Endothelial cell (in vitro differentiated cells): ENCODE results near the gene PARM1. TPM values are rescaled to one million over a fixed set of nuclear protein-coding genes. Genes with fewer than 3 reads are reported as not detected.

Source experiments
- DNase-seq: peaks from one replicate; pipeline ENCODE4 v3.0.0; 2021; ENCODE audit warnings: low spot score
- H3K27ac Mint-ChIP-seq: one replicate; pipeline ENCODE4 v1.8.0; 2021; ENCODE audit warnings: mixed read lengths, inconsistent platforms; ENCODE audit not compliant: unreplicated experiment
- H3K27me3 Mint-ChIP-seq: one replicate; pipeline ENCODE4 v1.8.0; 2021; ENCODE audit warnings: mild to moderate bottlenecking, moderate library complexity, mixed read lengths, inconsistent platforms; ENCODE audit not compliant: unreplicated experiment
- H3K36me3 Mint-ChIP-seq: one replicate; pipeline ENCODE4 v1.8.0; 2021; ENCODE audit warnings: mild to moderate bottlenecking, low read depth, mixed read lengths, inconsistent platforms; ENCODE audit not compliant: unreplicated experiment
- H3K4me1 Mint-ChIP-seq: one replicate; pipeline ENCODE4 v1.8.0; 2021; ENCODE audit warnings: mild to moderate bottlenecking, mixed read lengths, inconsistent platforms; ENCODE audit not compliant: unreplicated experiment
- H3K4me3 Mint-ChIP-seq: one replicate; pipeline ENCODE4 v1.8.0; 2021; ENCODE audit warnings: mild to moderate bottlenecking, mixed read lengths, inconsistent platforms; ENCODE audit not compliant: unreplicated experiment
- H3K9me3 Mint-ChIP-seq: one replicate; pipeline ENCODE4 v1.8.0; 2021; ENCODE audit warnings: mixed read lengths, inconsistent platforms; ENCODE audit not compliant: unreplicated experiment
- long read RNA-seq: library from polyadenylated mRNA; unstranded; transcript quantifications from one replicate; pipeline ENCODE4 v2.0.0, GENCODE V29; 2020; ENCODE audit not compliant: unreplicated experiment
- total RNA-seq: library from RNA; stranded (reverse); fragmentation: NEBNext Ultra II Directional; extraction: Animal tissue kit (Norgen Biotek cat#: 25700); gene quantifications from one replicate; pipeline ENCODE4 v1.2.1, GENCODE V29; 2021; ENCODE audit not compliant: unreplicated experiment
- TF ChIP-seq, protein P1 (sequence below): fragments of 200-600 bp; sonication (generic); IDR thresholded peaks from one replicate; pipeline ENCODE4 v1.5.0; 2021; ENCODE audit warnings: antibody characterized with exemption; ENCODE audit not compliant: unreplicated experiment

The PARM1 gene
- total RNA-seq: 0.18 TPM
- long read RNA-seq: 0 reads

DNA sequence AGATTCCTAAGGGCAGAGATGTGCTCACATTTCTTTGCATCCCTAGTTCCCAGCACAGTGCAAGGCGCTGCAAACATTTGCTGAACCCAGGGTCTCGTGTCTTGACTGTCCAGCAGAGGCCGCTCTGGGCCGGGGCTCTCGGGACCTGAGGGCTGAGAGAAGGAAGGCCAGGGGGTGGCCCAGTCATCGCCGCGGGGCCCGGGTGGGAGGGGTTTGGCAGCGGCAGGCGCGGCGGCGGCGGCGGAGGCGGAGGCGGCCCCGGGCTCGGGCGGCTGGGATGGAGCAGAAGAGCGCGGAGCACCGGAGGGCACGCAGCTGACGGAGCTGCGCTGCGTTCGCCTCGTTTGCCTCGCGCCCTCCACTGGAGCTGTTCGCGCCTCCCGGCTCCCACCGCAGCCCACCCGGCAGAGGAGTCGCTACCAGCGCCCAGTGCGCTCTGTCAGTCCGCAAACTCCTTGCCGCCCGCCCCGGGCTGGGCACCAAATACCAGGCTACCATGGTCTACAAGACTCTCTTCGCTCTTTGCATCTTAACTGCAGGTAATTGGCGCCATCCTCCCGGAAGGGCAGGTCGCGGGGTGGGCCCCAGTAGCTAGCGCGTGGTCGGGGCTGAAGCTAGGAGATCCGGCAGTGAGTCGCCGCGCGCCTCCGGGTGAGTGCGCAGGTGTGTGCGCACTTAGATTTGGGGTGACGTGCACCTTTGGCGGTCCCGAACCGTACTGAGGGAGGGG lies at the start of gene PARM1:
PARM1 (plus strand) TSS at position 285 of the 730 bp plus-strand sequence; CDS start at position 497, 212 bp downstream.
- DNase-seq: peak; percentile 91
- Mint-ChIP-seq H3K27ac (no peak within 1 kb of the TSS), H3K4me3 (peak within 1 kb of the TSS; percentile 81), H3K36me3 (no peaks in the 10 kb centered on the region), H3K27me3 (peaks cover 17% of the 10 kb centered on the region), H3K4me1 (peaks cover 11% of the 10 kb centered on the region), H3K9me3 (no peaks in the 10 kb centered on the region)
- TF ChIP-seq, protein P1, sequence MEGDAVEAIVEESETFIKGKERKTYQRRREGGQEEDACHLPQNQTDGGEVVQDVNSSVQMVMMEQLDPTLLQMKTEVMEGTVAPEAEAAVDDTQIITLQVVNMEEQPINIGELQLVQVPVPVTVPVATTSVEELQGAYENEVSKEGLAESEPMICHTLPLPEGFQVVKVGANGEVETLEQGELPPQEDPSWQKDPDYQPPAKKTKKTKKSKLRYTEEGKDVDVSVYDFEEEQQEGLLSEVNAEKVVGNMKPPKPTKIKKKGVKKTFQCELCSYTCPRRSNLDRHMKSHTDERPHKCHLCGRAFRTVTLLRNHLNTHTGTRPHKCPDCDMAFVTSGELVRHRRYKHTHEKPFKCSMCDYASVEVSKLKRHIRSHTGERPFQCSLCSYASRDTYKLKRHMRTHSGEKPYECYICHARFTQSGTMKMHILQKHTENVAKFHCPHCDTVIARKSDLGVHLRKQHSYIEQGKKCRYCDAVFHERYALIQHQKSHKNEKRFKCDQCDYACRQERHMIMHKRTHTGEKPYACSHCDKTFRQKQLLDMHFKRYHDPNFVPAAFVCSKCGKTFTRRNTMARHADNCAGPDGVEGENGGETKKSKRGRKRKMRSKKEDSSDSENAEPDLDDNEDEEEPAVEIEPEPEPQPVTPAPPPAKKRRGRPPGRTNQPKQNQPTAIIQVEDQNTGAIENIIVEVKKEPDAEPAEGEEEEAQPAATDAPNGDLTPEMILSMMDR: peak; percentile 60

DNA sequence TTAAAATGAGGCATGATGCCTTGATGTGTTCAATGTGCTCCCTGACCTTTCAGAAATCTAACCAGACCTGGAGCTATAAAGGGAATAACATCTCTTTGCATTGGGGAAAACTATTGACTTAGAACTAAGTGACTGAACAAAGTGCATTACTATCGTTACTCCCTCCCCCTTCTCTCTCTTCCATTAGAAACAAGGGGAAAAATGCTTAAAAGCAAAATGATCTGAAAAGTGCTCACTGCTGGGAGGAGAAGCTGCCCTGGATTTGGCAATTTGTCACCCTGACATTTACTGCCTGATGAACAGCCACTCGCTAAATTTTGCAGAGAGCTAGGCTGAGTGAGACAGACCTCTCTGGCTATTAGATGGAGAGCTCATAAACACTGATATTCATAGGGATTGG lies 48.6 kb upstream of the PARM1 start:
- no peaks in the 10 kb centered on the region for H3K9me3 Mint-ChIP-seq
- peaks cover 3% of the 10 kb centered on the region for H3K4me1 Mint-ChIP-seq
- TF ChIP-seq, protein P1: no peak
- H3K4me3 Mint-ChIP-seq: no peak overlapping the region
- no peak for DNase-seq
- H3K27me3 Mint-ChIP-seq: no peaks in the 10 kb centered on the region
- H3K36me3 Mint-ChIP-seq: no peaks in the 10 kb centered on the region
- no peak overlapping the region for H3K27ac Mint-ChIP-seq

DNA sequence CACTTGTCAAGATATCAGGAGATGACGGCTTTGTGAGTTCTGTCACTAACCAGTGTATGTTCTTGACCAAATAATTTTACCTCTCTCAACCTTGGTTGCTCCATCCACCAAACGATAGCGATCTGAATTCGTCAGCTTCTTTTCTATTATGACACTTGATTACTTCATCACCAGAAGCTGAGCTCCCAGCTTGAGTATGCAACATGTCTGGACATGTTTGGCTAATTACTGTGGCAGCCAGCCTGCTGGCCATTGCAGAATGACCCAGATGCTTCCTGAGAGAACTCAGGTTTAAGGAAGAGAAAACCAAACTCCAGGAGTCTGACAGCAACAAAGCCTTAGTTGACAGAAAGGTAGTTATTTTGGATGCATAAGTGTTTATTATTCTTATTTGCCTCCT lies 46.4 kb upstream of the PARM1 start:
- TF ChIP-seq, protein P1: no peak
- DNase-seq: no peak
- no peaks in the 10 kb centered on the region for H3K36me3 Mint-ChIP-seq
- no peak overlapping the region for H3K27ac Mint-ChIP-seq
- H3K9me3 Mint-ChIP-seq: no peaks in the 10 kb centered on the region
- no peak overlapping the region for H3K4me3 Mint-ChIP-seq
- H3K27me3 Mint-ChIP-seq: no peaks in the 10 kb centered on the region
- peaks cover 3% of the 10 kb centered on the region for H3K4me1 Mint-ChIP-seq

DNA sequence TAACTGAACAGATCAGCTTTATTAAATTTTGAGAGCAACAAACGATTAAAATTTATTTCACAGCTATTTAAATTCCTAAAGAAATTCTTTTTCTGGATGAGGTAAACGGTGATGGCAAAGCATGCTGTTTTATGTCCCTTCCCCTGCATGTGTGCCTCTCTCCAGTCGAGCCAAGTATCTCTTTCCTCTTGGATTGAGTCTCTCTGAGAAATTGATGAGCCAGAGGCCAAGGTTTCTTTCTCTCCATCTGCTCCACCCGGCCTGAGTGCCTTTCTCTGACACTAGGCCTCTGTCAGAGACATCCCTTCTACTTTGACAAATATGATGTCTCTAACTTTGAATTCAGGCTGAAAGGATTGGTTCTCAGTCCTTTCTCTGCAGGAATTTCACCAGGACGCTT lies 42.6 kb upstream of the PARM1 start:
- H3K27ac Mint-ChIP-seq: no peak overlapping the region
- TF ChIP-seq, protein P1: no peak
- H3K4me1 Mint-ChIP-seq: peaks cover 3% of the 10 kb centered on the region
- no peaks in the 10 kb centered on the region for H3K27me3 Mint-ChIP-seq
- no peak overlapping the region for H3K4me3 Mint-ChIP-seq
- no peak for DNase-seq
- H3K9me3 Mint-ChIP-seq: no peaks in the 10 kb centered on the region
- no peaks in the 10 kb centered on the region for H3K36me3 Mint-ChIP-seq

GRCh38 chr4:74891037-74891436 lies 41.9 kb upstream of the PARM1 start:
- Mint-ChIP-seq H3K36me3 (no peaks in the 10 kb centered on the region), H3K4me3 (no peak overlapping the region), H3K9me3 (no peaks in the 10 kb centered on the region), H3K4me1 (peaks cover 3% of the 10 kb centered on the region), H3K27me3 (no peaks in the 10 kb centered on the region), H3K27ac (no peak overlapping the region)
- TF ChIP-seq, protein P1: no peak
- no peak for DNase-seq
